Measurements from ENCODE around the gene ZNF804A.
"Not testable (repeated sequence)": the region's sequence is repeated elsewhere in the genome, so short reads cannot be mapped to it uniquely, and the experiment has no call there.

ZNF804A gene

DNA sequence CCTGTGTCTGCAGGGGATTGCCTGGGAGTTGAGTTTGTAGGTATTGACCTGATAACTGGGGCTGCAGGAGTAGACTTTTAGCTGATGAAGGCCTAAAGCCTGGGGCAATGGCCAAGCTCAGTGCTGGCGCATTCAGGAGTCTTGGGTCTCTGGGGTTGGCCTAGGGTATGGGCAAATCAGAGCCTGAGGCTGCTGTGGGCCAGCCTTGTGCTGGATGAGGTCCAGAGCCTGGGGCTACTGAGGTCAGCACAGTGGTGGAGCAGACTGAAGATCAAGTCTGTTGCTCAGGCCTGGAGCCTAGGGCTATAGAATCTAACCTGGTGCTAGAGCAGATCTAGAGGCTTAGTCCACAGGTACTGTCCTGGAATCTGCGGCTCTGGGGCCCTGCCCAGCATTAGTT lies 262.4 kb downstream of the ZNF804A start:
- H3K27ac ChIP-seq (ENCODE audit: low read depth, low read length), result no peak overlapping the region
- H3K4ac ChIP-seq (ENCODE audit: low read depth, low read length), result no peak overlapping the region
- H3K56ac ChIP-seq (ENCODE audit: low read length), result no peak overlapping the region
- no peaks in the 10 kb centered on the region for H3K36me3 ChIP-seq (ENCODE audit: control insufficient read depth, insufficient read depth, low read length)
- H3K79me2 ChIP-seq (ENCODE audit: control insufficient read depth, insufficient read depth, low read length), result no peaks in the 10 kb centered on the region
- no peak overlapping the region for H2BK15ac ChIP-seq (replicated peaks; ENCODE audit: low read depth)
- no peak overlapping the region for H3K4me2 ChIP-seq (ENCODE audit: low read length)
- no peak for DNase-seq
- H4K5ac ChIP-seq (ENCODE audit: low read length), result no peak overlapping the region
- no peaks in the 10 kb centered on the region for H3K79me1 ChIP-seq (ENCODE audit: low read length)
- H3K23ac ChIP-seq (ENCODE audit: low read length), result no peak overlapping the region
- no peak overlapping the region for H4K8ac ChIP-seq (ENCODE audit: low read depth, low read length)
- no peaks in the 10 kb centered on the region for H3K4me1 ChIP-seq (ENCODE audit: control insufficient read depth, low read depth, low read length)
- H3K18ac ChIP-seq (ENCODE audit: low read length), result no peak overlapping the region
- no peak overlapping the region for H2AK5ac ChIP-seq (ENCODE audit: low read length)
- no peak overlapping the region for H3K9ac ChIP-seq (ENCODE audit: low read length)
- no peaks in the 10 kb centered on the region for H3K27me3 ChIP-seq (ENCODE audit: insufficient read depth, low read length, poor library complexity)
- no CpG with 5 or more reads among the region's 2 CpGs for WGBS (ENCODE audit: extremely low coverage, insufficient coverage, low lambda C conversion rate)
- H2BK120ac ChIP-seq (ENCODE audit: low read depth, low read length), result no peak overlapping the region
- H3K4me3 ChIP-seq (ENCODE audit: low read length), result no peak overlapping the region
- no peak overlapping the region for H2BK5ac ChIP-seq (ENCODE audit: low read length)

DNA sequence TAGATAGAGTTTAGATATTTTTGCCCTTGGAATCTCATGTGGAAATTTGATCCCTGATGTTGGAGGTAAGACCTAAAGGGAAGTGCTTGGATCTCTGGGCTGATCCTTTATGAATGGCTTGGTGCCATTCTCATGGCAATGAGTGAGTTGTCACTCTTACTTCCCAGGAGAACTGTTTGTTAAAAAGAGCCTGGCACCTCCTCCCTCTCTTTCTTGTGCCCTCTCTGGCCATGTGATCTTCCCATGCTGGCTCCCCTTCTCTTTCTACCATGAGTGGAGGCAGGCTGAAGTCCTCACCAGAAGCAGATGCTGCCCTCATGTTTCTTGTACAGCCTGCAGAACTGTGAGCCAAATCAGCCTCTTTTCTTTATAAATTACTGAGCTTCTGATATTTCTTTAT lies 276.9 kb downstream of the ZNF804A start:
- Histone ChIP-seq H2BK15ac (replicated peaks; ENCODE audit: low read depth) (no peak overlapping the region), H3K36me3 (ENCODE audit: control insufficient read depth, insufficient read depth, low read length) (no peaks in the 10 kb centered on the region), H3K27ac (ENCODE audit: low read depth, low read length) (no peak overlapping the region), H3K4me2 (ENCODE audit: low read length) (no peak overlapping the region), H3K4me3 (ENCODE audit: low read length) (no peak overlapping the region), H2BK5ac (ENCODE audit: low read length) (no peak overlapping the region), H3K23ac (ENCODE audit: low read length) (no peak overlapping the region), H3K27me3 (ENCODE audit: insufficient read depth, low read length, poor library complexity) (no peaks in the 10 kb centered on the region), H3K79me1 (ENCODE audit: low read length) (no peaks in the 10 kb centered on the region), H4K5ac (ENCODE audit: low read length) (no peak overlapping the region), H3K18ac (ENCODE audit: low read length) (no peak overlapping the region), H3K56ac (ENCODE audit: low read length) (no peak overlapping the region), H2BK120ac (ENCODE audit: low read depth, low read length) (no peak overlapping the region), H3K79me2 (ENCODE audit: control insufficient read depth, insufficient read depth, low read length) (no peaks in the 10 kb centered on the region), H3K4ac (ENCODE audit: low read depth, low read length) (no peak overlapping the region), H2AK5ac (ENCODE audit: low read length) (no peak overlapping the region), H4K8ac (ENCODE audit: low read depth, low read length) (no peak overlapping the region), H3K4me1 (ENCODE audit: control insufficient read depth, low read depth, low read length) (no peaks in the 10 kb centered on the region), H3K9ac (ENCODE audit: low read length) (no peak overlapping the region)
- DNase-seq, result no peak

DNA sequence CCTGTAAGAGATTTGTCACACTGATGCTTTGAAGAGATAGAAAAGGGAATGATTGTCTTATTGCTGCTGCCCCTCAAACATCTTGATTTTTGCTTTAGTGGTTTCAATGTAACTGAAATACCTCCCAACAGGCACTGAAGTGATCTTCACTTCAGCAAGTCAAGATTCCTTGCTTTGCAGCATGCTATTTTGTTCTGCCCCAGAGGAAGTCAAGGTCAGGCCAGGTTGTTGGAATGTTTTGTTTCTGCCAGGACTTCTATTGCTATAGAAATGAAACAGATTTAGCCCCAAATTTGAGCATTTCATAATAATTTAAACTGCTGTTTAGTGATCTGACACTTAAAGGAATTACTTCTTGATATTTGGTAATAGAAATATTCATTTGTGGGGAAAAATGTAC lies 277.6 kb downstream of the ZNF804A start:
- H2BK120ac ChIP-seq (ENCODE audit: low read depth, low read length), result no peak overlapping the region
- DNase-seq, result no peak
- no peak overlapping the region for H3K4me3 ChIP-seq (ENCODE audit: low read length)
- no peak overlapping the region for H3K4me2 ChIP-seq (ENCODE audit: low read length)
- no peak overlapping the region for H4K5ac ChIP-seq (ENCODE audit: low read length)
- no peak overlapping the region for H2AK5ac ChIP-seq (ENCODE audit: low read length)
- no peaks in the 10 kb centered on the region for H3K79me2 ChIP-seq (ENCODE audit: control insufficient read depth, insufficient read depth, low read length)
- H3K79me1 ChIP-seq (ENCODE audit: low read length), result no peaks in the 10 kb centered on the region
- H3K27me3 ChIP-seq (ENCODE audit: insufficient read depth, low read length, poor library complexity), result no peaks in the 10 kb centered on the region
- no peaks in the 10 kb centered on the region for H3K4me1 ChIP-seq (ENCODE audit: control insufficient read depth, low read depth, low read length)
- H4K8ac ChIP-seq (ENCODE audit: low read depth, low read length), result no peak overlapping the region
- H3K23ac ChIP-seq (ENCODE audit: low read length), result no peak overlapping the region
- H3K18ac ChIP-seq (ENCODE audit: low read length), result no peak overlapping the region
- no peak overlapping the region for H3K9ac ChIP-seq (ENCODE audit: low read length)
- H3K4ac ChIP-seq (ENCODE audit: low read depth, low read length), result no peak overlapping the region
- H3K27ac ChIP-seq (ENCODE audit: low read depth, low read length), result no peak overlapping the region
- H3K36me3 ChIP-seq (ENCODE audit: control insufficient read depth, insufficient read depth, low read length), result no peaks in the 10 kb centered on the region
- H2BK5ac ChIP-seq (ENCODE audit: low read length), result no peak overlapping the region
- H2BK15ac ChIP-seq (replicated peaks; ENCODE audit: low read depth), result no peak overlapping the region
- H3K56ac ChIP-seq (ENCODE audit: low read length), result no peak overlapping the region

DNA sequence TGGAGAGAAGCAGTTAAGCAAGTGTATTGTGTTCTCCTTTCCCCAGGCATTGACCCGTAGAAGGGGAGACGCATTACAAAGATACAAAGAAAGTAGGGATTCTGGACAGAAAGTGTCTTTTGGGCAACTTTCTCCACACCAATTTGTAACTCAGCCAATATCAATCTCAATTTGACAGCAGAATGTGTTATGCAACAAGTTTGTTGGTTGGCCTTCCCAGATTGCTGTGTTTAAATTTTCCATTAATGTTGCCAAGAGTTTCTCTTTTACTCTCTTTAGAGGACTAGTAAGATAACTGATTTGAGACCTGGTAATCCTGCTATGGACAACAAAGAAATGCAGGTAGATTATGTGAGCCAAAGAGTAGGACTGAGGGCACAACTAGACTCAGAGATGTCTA lies 279.6 kb downstream of the ZNF804A start:
- Histone ChIP-seq H4K5ac (ENCODE audit: low read length) (no peak overlapping the region), H4K8ac (ENCODE audit: low read depth, low read length) (no peak overlapping the region), H3K18ac (ENCODE audit: low read length) (no peak overlapping the region), H3K9ac (ENCODE audit: low read length) (no peak overlapping the region), H3K36me3 (ENCODE audit: control insufficient read depth, insufficient read depth, low read length) (no peaks in the 10 kb centered on the region), H2AK5ac (ENCODE audit: low read length) (no peak overlapping the region), H2BK5ac (ENCODE audit: low read length) (no peak overlapping the region), H3K27ac (ENCODE audit: low read depth, low read length) (no peak overlapping the region), H2BK120ac (ENCODE audit: low read depth, low read length) (no peak overlapping the region), H3K4me2 (ENCODE audit: low read length) (no peak overlapping the region), H3K79me1 (ENCODE audit: low read length) (no peaks in the 10 kb centered on the region), H3K79me2 (ENCODE audit: control insufficient read depth, insufficient read depth, low read length) (no peaks in the 10 kb centered on the region), H2BK15ac (replicated peaks; ENCODE audit: low read depth) (no peak overlapping the region), H3K27me3 (ENCODE audit: insufficient read depth, low read length, poor library complexity) (no peaks in the 10 kb centered on the region), H3K4me3 (ENCODE audit: low read length) (no peak overlapping the region), H3K23ac (ENCODE audit: low read length) (no peak overlapping the region), H3K4ac (ENCODE audit: low read depth, low read length) (no peak overlapping the region), H3K4me1 (ENCODE audit: control insufficient read depth, low read depth, low read length) (no peaks in the 10 kb centered on the region), H3K56ac (ENCODE audit: low read length) (no peak overlapping the region)
- no peak for DNase-seq
- WGBS (ENCODE audit: extremely low coverage, insufficient coverage, low lambda C conversion rate), result no CpG with 5 or more reads among the region's 2 CpGs

DNA sequence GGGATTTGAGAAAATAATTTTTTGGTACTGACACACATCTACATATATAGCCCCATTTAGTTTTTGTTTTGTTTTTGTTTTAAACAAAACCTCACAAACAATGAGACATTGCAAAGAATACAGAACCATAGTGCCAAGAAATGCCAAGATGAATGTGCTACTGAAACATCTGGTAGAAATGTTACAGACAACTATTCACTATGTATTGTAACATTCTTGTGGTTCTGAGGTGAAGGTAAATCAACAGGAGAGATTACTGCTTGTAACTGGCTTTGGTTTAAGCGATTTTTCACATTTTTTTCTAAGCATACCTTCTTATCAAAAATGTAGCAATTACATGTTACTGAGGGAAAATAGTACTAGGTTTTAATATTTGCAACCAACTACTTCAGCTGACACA lies 281.3 kb downstream of the ZNF804A start:
- no peak overlapping the region for H3K18ac ChIP-seq (ENCODE audit: low read length)
- no peak overlapping the region for H3K23ac ChIP-seq (ENCODE audit: low read length)
- no peak overlapping the region for H2BK5ac ChIP-seq (ENCODE audit: low read length)
- no peaks in the 10 kb centered on the region for H3K4me1 ChIP-seq (ENCODE audit: control insufficient read depth, low read depth, low read length)
- no peak overlapping the region for H3K4me3 ChIP-seq (ENCODE audit: low read length)
- WGBS (ENCODE audit: extremely low coverage, insufficient coverage, low lambda C conversion rate), result no CpG with 5 or more reads among the region's 1 CpG
- no peak for DNase-seq
- H3K36me3 ChIP-seq (ENCODE audit: control insufficient read depth, insufficient read depth, low read length), result no peaks in the 10 kb centered on the region
- no peaks in the 10 kb centered on the region for H3K79me2 ChIP-seq (ENCODE audit: control insufficient read depth, insufficient read depth, low read length)
- H3K4me2 ChIP-seq (ENCODE audit: low read length), result no peak overlapping the region
- H3K27ac ChIP-seq (ENCODE audit: low read depth, low read length), result no peak overlapping the region
- no peaks in the 10 kb centered on the region for H3K27me3 ChIP-seq (ENCODE audit: insufficient read depth, low read length, poor library complexity)
- no peak overlapping the region for H2BK15ac ChIP-seq (replicated peaks; ENCODE audit: low read depth)
- no peak overlapping the region for H3K56ac ChIP-seq (ENCODE audit: low read length)
- H2AK5ac ChIP-seq (ENCODE audit: low read length), result no peak overlapping the region
- H3K4ac ChIP-seq (ENCODE audit: low read depth, low read length), result no peak overlapping the region
- no peak overlapping the region for H3K9ac ChIP-seq (ENCODE audit: low read length)
- no peak overlapping the region for H2BK120ac ChIP-seq (ENCODE audit: low read depth, low read length)
- no peaks in the 10 kb centered on the region for H3K79me1 ChIP-seq (ENCODE audit: low read length)
- H4K8ac ChIP-seq (ENCODE audit: low read depth, low read length), result no peak overlapping the region
- H4K5ac ChIP-seq (ENCODE audit: low read length), result no peak overlapping the region

DNA sequence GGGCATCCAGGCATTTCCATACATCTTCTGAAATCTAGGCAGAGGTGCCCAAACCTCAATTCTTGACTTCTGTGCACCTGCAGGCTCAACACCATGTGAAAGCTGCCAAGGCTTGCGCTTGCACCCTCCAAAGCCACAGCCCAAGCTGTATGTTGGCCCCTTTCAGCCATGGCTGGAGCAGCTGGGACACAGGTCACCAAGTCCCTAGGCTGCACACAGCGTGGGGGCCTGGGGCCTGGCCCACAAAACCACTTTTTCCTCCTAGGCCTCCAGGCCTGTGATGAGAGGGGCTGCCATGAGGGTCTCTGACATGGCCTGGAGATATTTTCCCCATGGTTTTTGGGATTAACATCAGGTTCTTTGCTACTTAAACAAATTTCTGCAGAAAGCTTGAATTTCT lies 288.3 kb downstream of the ZNF804A start:
- H3K23ac ChIP-seq (ENCODE audit: low read length); DNase-seq; H4K8ac ChIP-seq (ENCODE audit: low read depth, low read length); H3K4ac ChIP-seq (ENCODE audit: low read depth, low read length); H3K79me1 ChIP-seq (ENCODE audit: low read length); H2AK5ac ChIP-seq (ENCODE audit: low read length); H4K5ac ChIP-seq (ENCODE audit: low read length); H3K4me3 ChIP-seq (ENCODE audit: low read length); H2BK5ac ChIP-seq (ENCODE audit: low read length); H3K27ac ChIP-seq (ENCODE audit: low read depth, low read length); H3K56ac ChIP-seq (ENCODE audit: low read length); H3K4me1 ChIP-seq (ENCODE audit: control insufficient read depth, low read depth, low read length); H3K4me2 ChIP-seq (ENCODE audit: low read length); H3K18ac ChIP-seq (ENCODE audit: low read length); H3K27me3 ChIP-seq (ENCODE audit: insufficient read depth, low read length, poor library complexity); H2BK120ac ChIP-seq (ENCODE audit: low read depth, low read length); H3K79me2 ChIP-seq (ENCODE audit: control insufficient read depth, insufficient read depth, low read length); H3K9ac ChIP-seq (ENCODE audit: low read length); H2BK15ac ChIP-seq (replicated peaks; ENCODE audit: low read depth); H3K36me3 ChIP-seq (ENCODE audit: control insufficient read depth, insufficient read depth, low read length): not testable (repeated sequence)
- no CpG with 5 or more reads among the region's 2 CpGs for WGBS (ENCODE audit: extremely low coverage, insufficient coverage, low lambda C conversion rate)

All from mesendoderm (in vitro differentiated cells).